PFSK-1 (cell line): ENCODE results near the gene IFTAP.

ENCODE experiments used
- FOXP2 ChIP-seq: optimal IDR thresholded peaks from 2 replicates; pipeline ENCODE3; 2011; ENCODE audit warnings: borderline replicate concordance, control low read depth, inconsistent platforms; ENCODE audit not compliant: insufficient read depth; ENCODE audit errors: extremely low read length, extremely low read depth
- POLR2AphosphoS5 ChIP-seq: IDR thresholded peaks from 2 replicates; pipeline ENCODE4 v1.6.1; 2012; ENCODE audit warnings: low read depth, mild to moderate bottlenecking, control low read depth, low read length, moderate library complexity
- SIN3A ChIP-seq: IDR thresholded peaks from 2 replicates; pipeline ENCODE4 v1.6.1; 2012; ENCODE audit warnings: mild to moderate bottlenecking, low read length, moderate library complexity, borderline replicate concordance; ENCODE audit not compliant: insufficient read depth
- TAF1 ChIP-seq: IDR thresholded peaks from 2 replicates; pipeline ENCODE4 v1.6.1; 2012; ENCODE audit warnings: low read length, control low read depth, borderline replicate concordance; ENCODE audit not compliant: insufficient read depth
- TF ChIP-seq, protein P1 (sequence below), 2 experiments: IDR thresholded peaks; 2 replicates each; pipeline versions ENCODE4 v1.6.1 to v1.8.0; 2011 to 2012; ENCODE audit warnings: low read depth in 2 of 2, low read length in 2 of 2, control low read depth in 1 of 2, inconsistent platforms in 1 of 2, mild to moderate bottlenecking in 1 of 2, moderate library complexity in 1 of 2; ENCODE audit not compliant: insufficient read depth in 1 of 2

- TF ChIP-seq SIN3A (no peak), POLR2AphosphoS5 (no peak), TAF1 (no peak), FOXP2 (no peak)
- TF ChIP-seq, protein P1, sequence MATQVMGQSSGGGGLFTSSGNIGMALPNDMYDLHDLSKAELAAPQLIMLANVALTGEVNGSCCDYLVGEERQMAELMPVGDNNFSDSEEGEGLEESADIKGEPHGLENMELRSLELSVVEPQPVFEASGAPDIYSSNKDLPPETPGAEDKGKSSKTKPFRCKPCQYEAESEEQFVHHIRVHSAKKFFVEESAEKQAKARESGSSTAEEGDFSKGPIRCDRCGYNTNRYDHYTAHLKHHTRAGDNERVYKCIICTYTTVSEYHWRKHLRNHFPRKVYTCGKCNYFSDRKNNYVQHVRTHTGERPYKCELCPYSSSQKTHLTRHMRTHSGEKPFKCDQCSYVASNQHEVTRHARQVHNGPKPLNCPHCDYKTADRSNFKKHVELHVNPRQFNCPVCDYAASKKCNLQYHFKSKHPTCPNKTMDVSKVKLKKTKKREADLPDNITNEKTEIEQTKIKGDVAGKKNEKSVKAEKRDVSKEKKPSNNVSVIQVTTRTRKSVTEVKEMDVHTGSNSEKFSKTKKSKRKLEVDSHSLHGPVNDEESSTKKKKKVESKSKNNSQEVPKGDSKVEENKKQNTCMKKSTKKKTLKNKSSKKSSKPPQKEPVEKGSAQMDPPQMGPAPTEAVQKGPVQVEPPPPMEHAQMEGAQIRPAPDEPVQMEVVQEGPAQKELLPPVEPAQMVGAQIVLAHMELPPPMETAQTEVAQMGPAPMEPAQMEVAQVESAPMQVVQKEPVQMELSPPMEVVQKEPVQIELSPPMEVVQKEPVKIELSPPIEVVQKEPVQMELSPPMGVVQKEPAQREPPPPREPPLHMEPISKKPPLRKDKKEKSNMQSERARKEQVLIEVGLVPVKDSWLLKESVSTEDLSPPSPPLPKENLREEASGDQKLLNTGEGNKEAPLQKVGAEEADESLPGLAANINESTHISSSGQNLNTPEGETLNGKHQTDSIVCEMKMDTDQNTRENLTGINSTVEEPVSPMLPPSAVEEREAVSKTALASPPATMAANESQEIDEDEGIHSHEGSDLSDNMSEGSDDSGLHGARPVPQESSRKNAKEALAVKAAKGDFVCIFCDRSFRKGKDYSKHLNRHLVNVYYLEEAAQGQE (IDR thresholded peaks at IDR 0.05; ENCODE audit: insufficient read depth in 1 of 2, low read depth in 2 of 2, low read length in 2 of 2), result no peak
These were observed 3.7 kb downstream of the IFTAP start, which contains the start of gene RAG2 for GRCh38 chr11:36598051-36598450.
